Measurements from ENCODE around the gene SPAG9.

The SPAG9 gene

DNA sequence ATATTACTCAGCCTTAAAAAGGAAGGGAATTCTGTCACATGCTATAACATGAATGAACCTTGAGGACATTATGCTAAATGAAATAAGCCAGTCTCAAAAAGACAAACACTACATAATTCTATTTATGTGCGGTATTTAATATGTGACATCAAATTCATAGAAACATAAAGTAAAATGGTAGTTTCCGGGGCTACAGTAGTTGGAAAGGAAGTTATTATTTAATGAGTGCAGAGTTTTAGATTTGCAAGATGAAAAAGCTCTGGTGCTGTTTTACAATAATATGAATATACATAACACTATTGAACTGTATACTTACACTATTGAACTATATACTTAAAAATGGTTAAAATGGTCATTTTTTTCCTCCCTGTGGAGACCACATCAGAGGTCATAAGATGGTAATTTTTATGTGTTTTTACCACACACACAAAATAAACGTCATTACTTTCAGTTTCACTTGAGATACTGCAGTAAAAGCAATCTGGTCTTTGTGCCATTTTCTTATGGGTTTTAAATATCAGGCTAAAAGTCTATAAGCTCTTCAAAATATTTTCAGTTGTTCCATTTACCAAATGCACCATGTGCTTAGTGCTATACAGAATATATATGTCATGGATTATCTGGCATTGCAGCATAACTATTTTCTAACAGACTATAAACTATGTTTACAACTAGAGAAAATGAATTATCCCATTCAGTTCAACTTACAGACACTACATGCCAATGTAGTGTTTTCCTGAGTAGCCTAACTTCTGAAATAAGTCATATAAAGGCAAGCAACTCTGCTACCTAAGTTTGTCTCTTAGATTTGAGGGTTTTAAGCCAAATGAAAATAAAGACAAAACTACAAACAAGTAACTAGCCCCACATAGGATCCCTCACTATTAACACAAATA, 90.9 kb downstream of the SPAG9 start:
- FAIRE-seq: no peak

DNA sequence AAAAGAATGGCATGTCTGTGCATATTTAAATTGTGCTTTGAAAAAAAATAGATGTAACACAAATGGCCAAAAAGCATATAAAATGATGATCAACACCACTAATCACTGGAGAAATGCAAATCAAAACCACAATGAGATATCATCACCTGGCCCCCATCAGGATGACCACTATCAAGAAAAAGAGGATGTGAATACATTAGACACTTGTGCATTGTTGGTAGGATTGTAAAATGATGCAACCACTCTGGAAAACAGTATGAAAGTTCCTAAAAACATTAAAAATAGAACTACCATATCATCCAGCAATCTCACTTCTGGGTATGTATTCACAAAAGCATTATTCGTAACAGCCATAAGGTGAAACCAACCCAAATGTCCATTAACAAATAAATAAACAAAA, 91.5 kb downstream of the SPAG9 start:
- no peak for FAIRE-seq

DNA sequence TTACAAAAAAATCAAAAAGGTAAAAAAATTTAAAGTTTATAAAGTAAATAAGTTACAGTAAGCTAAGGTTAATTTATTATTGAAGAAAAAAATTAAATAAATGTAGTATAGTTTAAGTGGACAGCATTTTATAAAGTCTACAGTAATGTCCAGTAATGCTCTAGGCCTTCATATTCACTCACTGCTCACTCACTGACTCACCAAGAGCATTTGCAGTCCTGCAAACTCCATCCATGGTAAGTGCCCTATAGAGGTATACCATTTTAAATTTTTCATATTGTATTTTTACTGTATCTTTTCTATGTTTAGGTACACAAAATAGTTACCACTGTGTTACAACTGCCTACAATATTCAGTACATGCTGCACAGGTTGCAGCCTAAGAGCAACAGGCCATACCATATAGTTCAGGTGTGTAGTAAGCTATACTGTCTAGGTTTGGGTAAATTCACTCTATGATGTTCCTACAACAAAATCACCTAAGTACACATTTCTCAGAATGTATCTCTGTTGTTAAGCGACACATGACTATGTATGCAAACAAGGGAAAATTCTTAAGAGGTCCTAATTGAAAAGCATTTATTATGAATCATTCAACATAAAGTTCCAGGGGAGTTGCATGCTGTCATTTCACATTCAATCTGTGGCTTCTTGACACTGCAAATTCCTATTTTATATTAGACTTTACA, 92.3 kb downstream of the SPAG9 start:
- no peak for FAIRE-seq

DNA sequence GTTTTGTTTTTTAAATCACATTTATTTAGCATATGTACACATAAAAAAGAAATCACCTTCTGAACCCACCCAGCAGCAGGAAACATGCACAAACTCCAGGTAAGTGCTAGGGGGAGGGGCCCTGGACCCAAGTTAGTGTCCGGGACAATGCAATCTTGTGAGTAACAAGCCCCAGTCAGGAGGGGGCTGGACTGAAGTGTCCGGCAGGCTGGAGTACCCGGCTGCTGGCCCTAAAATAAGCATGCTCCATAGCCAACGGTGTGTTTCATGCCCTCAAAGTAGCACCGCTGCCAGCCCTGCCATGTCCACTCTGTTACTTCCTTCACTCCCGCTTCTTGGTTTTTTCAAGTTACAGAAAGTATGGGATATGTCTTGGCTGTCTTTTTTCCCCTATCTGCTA, 102.1 kb downstream of the SPAG9 start:
- no peak for FAIRE-seq

DNA sequence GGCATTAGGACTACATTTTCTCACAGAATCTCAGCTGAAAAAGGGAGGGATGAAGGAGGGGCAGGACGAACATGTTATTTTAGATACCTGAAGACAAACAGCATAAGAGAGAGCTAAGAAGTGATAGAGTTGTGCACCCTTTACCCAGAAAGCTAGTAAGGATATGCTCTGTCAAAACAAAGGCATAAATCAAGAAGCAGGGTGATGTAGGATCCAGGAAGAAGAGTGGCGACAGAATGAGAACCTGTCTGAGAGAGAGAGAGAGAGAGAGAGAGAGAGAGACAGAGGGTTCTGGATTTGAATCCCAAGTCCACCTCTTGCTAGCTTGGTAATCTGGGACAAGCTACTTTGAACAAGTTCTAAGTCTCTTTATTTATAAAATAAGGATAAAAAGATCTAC, 103.4 kb downstream of the SPAG9 start:
- FAIRE-seq: no peak

DNA sequence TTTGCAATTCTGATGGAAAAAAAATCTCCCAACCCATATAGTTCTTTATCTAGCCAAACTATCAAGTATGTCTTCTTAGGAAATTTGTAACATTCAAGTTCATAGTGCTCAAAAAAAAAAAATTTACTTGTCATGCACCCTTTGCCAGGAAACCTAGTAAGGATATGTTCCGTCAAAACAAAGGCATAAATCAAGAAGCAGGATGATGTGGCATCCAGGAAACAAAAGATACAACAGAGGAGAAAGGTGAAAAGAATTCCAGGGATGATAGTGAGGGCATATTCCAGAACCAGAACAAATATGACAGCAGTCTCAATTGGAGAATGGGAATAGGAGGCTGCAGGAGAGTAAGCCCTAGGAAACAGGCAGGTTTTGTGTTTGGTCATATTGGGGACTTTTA, 104.6 kb downstream of the SPAG9 start:
- FAIRE-seq: no peak

DNA sequence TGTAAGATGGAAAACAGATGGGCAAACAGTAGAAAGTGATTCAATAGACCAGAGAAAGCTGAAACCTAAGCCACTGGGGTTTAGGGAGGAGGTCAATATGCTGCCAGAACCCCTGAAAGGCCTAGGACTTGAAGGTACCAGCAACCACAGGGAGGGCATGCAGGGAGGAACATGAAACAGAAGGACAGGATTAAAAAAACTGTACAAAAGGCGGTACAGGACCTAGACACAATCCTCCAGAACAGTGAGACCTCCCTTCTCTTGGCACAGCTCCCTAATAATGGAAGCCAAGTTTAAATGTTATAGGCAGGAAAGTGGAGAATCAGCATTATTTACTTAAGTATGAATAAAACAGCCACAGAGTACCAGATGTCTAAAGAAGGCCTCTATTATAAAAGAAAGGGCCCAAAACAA, 105.5 kb downstream of the SPAG9 start:
- no peak for FAIRE-seq

DNA sequence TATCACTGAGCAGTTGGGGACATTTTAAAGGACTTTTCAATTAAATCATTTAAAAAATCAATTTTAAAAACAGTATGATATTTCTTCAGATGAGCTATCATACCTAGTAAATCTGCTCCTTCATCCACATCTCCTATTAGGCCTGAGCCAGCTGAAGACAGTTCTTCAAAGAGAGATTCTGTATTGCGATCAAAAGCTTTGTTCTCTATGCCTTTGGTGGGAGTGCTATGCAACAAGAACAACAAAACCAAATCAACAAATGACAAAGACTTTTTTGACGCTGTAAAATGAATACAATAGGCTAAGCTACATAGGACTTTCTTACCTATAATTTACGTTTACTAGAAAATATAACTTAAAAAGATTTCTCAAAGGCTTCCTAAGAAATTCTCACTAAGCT, 106.5 kb downstream of the SPAG9 start:
- no peak for FAIRE-seq

DNA sequence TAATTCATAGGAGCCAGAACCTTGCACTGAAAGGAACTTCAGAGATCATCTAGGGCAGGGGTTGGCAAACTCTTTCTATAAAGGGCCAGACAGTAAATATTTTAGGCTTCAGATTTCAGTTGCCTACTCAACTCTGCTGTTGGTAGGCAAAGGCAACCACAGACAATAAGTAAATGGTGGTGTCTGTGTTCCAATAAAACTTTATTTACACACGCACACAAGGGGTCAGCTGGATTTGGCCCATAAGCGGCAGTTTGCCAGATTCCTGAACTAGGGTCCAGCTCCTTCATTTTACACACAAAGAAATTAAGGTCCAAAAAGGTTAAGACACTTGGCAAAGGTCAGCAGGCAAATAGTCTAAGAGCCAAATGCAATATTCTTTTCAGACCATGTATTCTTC, 107.3 kb downstream of the SPAG9 start:
- FAIRE-seq: no peak

DNA sequence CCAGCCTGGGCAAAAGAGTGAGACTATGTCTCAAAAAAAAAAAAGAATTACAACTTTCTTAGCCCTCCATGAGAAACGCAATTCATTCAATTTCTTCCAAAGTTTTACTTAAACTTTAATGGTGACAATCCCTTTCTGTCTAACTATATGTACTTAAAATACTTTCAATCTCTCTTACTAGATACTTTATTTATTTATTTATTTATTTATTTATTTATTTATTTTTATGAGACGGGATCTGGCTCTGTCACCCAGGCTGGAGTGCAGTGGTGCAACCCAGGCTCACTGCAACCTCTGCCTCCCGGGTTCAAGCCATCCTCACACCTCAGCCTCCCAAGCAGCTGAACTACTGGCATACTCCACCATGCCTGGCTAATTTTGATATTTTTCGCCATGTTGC, 108.1 kb downstream of the SPAG9 start:
- FAIRE-seq: no peak

DNA sequence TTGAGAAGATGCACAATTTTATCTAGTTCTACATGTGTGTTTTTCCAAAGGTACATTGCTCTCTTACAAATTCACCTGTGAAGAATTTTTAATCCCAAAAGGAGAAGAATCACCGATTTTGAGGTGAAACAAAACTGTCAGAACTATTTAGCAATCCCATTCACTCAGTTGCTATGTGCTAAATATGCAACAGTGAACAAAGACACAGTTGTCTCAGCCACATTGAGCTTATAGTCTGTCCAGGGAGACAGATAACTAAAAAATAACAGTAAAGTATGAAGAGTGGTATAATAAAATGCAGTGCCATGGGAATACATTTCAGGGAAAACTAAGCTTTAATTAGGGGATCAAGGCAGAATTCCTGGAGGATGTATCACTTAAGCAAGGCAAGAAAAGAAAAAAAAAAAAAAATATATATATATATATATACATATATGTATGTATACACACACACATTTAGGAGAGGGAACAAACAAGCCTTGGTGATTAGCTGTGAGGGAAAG, 110.4 kb downstream of the SPAG9 start:
- no peak for FAIRE-seq

DNA sequence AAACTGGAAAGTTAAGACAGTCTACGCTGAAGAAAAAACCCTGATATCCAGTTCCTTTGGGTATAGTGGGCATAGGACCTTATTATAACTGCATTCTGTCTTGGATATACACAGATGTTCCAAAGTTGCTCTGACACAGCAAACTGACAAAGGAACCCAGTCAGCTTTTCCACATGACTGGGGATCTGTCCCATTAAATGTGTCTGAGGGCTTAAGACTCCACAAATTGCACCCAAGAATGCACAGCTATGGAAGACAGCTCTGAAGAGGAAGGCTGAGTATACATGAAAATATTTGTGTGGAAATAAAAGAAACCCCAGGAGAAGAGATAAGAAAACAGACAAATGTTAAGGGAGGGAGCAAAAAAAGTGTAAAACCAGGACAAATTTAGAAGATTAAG, 114.1 kb downstream of the SPAG9 start:
- no peak for FAIRE-seq

DNA sequence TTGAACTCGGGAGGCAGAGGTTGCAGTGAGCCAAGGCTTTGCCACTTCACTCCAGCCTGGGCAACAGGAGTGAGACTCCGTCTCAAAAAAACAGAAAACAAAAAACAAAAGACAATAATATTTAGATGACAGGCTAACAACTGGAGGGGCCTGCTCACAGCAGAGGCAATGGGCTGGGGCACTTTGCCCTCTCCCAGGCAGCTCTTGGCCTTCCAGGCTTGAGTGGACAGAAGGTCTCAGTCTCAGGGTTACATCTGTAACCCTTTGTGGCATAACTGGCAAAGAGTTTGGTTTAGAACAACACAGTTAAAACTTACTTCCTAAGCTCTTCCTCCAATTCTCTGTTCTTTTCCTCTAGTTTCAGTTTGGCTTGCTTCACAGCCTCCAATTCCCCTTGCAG, 114.9 kb downstream of the SPAG9 start:
- FAIRE-seq: no peak

DNA sequence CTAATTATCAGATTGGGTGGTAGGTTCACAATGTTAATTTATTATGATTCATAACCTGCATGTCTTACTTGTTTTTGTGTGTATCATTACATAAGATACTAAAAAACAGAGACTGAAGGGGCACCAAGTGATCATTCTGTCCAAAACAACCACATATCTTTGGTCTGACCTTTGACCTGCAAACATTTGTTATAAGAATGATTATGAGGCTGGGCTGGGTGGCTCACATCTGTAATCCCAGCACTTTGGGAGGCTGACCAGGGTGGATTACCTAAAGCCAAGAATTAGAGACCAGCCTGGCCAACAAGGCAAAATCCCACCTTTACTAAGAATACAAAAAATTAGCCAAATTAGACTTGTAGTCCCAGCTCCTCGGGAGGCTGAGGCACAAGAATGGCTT, 116.4 kb downstream of the SPAG9 start:
- FAIRE-seq: no peak

DNA sequence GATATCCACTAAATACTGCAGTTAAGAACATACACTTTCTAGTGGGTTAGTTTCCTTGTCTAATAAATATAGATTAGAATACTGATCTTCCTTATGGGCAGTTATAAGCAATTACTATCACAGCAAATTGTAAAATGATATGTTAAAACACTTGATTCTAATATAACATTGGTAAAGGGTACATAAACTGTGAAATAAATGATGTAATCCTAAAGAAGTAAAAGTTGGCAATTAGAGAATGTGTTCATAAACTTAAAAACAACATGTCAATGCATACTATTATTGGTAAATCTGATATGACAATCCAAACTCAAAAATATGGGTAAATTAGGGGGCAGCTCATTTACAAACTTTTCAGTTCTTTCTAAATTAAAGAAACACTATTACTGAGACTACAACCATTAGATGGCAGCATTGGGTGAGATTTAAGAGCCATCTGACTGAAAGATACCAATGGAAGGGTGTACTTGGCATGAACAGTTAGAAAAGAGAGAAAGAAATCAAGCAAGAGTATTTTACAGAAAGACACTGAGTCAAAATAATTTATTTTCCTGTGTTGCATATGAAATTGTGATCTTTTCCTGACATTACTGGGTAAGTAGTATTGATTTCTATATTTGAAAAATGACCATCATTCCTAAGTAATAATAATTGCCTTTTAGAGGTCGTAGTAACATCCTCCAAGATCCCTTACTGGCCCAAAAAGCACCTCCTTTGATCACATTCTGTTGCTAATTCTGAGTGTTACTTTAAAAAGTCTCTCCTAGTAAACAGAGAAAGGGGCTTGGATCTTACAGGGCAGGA, 119.6 kb downstream of the SPAG9 start:
- FAIRE-seq: peak; percentile 75

DNA sequence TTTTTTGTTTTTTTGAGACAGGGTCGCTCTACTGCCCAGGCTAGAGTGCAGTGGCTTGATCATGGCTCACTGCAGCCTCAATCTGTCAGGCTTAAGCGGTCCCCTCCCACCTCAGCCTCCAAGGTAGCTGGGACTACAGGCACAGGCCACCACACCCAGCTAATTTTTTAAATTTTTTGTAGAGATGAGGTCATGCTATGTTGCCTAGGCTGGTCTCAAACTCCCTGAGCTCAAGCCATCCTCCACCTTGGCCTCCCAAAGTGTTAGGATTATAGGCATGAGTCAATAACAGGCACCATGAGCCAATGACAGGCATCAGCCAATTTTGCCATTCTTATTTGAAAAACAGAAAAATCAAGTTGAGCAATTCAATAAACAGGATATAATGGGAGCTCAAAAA, 125.0 kb downstream of the SPAG9 start:
- FAIRE-seq: no peak

DNA sequence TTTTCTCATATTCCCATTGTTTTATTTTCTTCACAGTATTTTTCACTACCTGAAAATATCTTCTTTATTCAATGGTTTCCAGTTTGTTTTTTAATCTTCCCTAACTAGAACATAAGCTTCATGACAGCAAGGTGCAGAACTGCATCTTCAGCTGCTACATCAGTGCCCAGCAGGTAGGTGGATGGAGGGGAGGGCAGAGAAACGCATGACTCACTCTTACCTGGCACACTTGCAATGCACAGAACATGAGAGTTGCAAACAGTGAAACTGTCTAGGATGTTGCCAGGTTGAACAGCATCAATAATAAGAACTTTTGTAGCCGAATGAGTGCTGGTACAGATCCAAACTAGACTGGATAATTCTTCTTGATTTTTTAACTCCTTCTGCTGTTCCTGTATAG, 127.1 kb downstream of the SPAG9 start:
- no peak for FAIRE-seq

DNA sequence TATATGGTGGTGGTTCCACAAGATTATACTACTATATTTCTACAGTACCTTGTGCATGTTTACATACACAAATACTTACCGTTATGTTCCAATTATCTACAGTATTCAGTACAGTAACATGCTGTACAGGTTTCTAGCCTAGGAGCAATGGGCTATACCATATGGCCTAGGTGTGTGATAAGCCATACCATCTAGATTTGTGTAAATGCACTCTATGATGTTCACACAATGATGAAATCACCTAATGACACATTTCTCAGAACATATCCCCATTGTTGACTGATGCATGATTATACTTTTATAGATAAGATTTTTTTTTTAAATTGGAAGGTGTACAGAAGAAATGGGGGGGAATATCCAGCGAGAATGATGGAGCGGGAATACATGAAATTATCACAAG, 131.5 kb downstream of the SPAG9 start:
- no peak for FAIRE-seq

DNA sequence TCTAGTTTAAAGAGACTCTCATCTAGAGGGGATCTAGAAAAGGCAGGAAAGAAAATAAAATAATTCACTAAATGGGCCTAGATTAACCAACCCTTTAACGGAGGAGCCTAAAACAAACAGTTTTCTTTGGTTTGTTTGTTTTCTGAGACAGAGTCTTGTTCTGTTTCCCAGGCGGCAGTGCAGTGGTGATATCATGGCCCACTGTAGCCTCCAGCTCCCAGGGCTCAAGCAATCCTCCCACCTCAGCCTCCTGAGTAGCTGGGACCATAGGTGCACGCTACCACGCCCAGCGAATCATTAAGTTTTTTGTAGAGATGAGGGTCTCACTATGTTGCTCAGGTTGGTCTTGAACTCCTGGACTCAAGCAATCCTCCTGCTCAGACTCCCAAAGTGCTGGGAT, 132.2 kb downstream of the SPAG9 start:
- FAIRE-seq: no peak

DNA sequence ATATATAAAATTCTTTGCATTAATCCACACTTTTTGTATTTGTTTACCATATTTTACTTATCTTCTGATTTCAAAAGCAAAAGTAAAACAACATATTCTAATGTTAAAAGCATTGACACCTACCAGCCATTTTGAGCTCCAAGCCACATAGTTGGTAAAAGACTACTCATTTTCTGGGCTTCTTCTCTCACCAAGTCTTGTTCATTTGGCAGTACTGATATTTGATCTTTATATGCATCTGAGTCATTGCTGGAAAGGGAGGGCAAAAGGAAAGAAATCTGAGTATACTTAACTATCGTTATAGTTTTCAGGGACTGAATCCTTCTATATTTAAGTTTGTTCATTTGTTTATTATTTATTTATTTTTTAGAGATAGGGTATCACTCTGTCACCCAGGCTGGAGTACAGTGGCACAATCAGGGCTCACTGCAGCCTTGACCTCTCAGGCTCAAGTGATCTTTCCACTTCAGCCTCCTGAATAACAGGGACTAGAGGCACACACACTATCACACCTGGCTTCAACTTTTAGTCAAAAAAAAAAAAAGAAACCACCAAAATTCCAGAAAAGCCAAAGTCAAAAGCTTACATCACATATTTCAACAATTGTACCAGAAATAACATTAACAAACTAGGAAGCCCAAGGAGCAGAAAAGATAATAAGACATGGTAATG, 133.5 kb downstream of the SPAG9 start:
- no peak for FAIRE-seq

DNA sequence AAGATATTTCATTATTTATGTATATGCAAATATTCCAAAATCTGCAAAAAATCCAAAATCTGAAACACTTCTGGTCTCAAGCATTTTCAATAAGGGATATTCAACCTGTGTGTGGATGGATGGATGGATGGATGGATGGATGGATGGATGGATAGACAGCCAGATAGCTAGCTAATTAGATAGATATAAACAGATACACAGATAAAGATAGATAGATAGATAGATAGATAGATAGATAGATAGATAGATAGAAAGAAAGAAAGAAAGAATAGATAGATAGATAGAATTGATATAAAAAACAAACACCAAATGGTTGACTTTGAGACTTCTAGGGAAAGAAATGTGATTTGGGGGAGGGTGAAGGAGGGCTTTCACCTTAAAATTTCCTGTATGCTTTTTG, 139.4 kb downstream of the SPAG9 start:
- no peak for FAIRE-seq

DNA sequence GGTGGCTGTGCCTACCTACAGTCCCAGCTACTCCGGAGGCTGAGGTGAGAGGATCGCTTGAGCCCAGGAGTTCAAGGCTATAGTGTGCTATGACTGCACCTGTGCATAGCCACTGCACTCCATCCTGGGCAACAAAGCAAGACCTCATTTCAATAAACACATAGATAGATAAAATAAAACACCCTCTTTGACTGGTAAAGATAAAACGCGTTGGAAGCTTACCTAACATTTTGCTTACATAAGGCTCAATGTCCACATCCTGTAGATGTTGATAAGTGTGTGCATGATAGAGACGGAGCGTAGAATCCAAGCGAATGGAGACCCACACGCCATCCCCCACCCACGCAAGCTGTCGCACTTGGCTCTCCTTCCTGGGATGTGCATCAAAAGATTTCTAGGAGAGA, 141.1 kb downstream of the SPAG9 start:
- no peak for FAIRE-seq
